Inferior parietal cortex (tissue), 1 donor: ENCODE measurements around the gene GAS7.

Experiments
- DNase-seq: peaks from one replicate; pipeline ENCODE4 v3.0.0-alpha.2; 2016; ENCODE audit errors: extremely low spot score

GAS7 gene

GRCh38 chr17:10050597-10051101 is 147.8 kb downstream of the GAS7 start:
- no peak for DNase-seq

- peak; percentile 84 for DNase-seq
These were observed 149.6 kb downstream of the GAS7 start for GRCh38 chr17:10048629-10049350.

GRCh38 chr17:10046786-10047785 is 151.3 kb downstream of the GAS7 start:
- DNase-seq = no peak

GRCh38 chr17:10045871-10046658 is 152.3 kb downstream of the GAS7 start:
- DNase-seq = no peak

- no peak for DNase-seq
These were observed 155.7 kb downstream of the GAS7 start for GRCh38 chr17:10042589-10043244.

GRCh38 chr17:10041916-10042588 is 156.4 kb downstream of the GAS7 start:
- DNase-seq = no peak

GRCh38 chr17:10041287-10041612 is 157.2 kb downstream of the GAS7 start:
- DNase-seq = no peak

- peak; percentile 84 for DNase-seq
These were observed 161.8 kb downstream of the GAS7 start for GRCh38 chr17:10036511-10037061.

- DNase-seq = no peak
These were observed 162.5 kb downstream of the GAS7 start for GRCh38 chr17:10035885-10036284.

GRCh38 chr17:10034719-10035475 is 163.5 kb downstream of the GAS7 start:
- no peak for DNase-seq

- no peak for DNase-seq
These were observed 164.4 kb downstream of the GAS7 start for GRCh38 chr17:10033959-10034358.

- DNase-seq = no peak
These were observed 165.0 kb downstream of the GAS7 start for GRCh38 chr17:10033449-10033848.

GRCh38 chr17:10032118-10032852 is 166.1 kb downstream of the GAS7 start:
- DNase-seq = no peak

GRCh38 chr17:10031606-10032005 is 166.8 kb downstream of the GAS7 start:
- peak; percentile 55 for DNase-seq

- DNase-seq = peak; percentile 17
These were observed 167.3 kb downstream of the GAS7 start for GRCh38 chr17:10031127-10031526.

- no peak for DNase-seq
These were observed 169.3 kb downstream of the GAS7 start for GRCh38 chr17:10029129-10029528.

- DNase-seq = peak; percentile 72
These were observed 172.2 kb downstream of the GAS7 start for GRCh38 chr17:10025976-10026901.

- no peak for DNase-seq
These were observed 173.2 kb downstream of the GAS7 start for GRCh38 chr17:10025224-10025623.
